ENCODE results near the gene TXK.

Gene TXK

GRCh38 chr4:48021100-48021499 lies 113.0 kb downstream of the TXK start:
- no peak for DNase-seq (ENCODE audit: low read depth in 2 of 2)

GRCh38 chr4:48018112-48018511 lies 115.9 kb downstream of the TXK start:
- no peak for DNase-seq (ENCODE audit: low read depth in 2 of 2)

GRCh38 chr4:48017108-48017571 lies 116.9 kb downstream of the TXK start:
- DNase-seq (ENCODE audit: low read depth in 2 of 2): no peak
